Measurements from ENCODE around the gene OR9I1. TPM values are rescaled to one million over a fixed set of nuclear protein-coding genes. Genes with fewer than 3 reads are reported as not detected.

Gene OR9I1
- total RNA-seq, 6 experiments from 2014 or later: not detected

- Mint-ChIP-seq H3K27me3 (ENCODE audit: insufficient read depth) (peaks cover 12% of the 10 kb centered on the region), H3K4me3 (no peak overlapping the region), H3K4me1 (ENCODE audit: low read depth) (0 out of 2 replicates have a peak, but pooled peaks cover 5% of the 10 kb centered on the region), H3K36me3 (ENCODE audit: low read depth) (no peaks in the 10 kb centered on the region), H3K27ac (no peak overlapping the region), H3K9me3 (no peaks in the 10 kb centered on the region)
- TF ChIP-seq CTCF (IDR thresholded peaks at IDR 0.05): no peak
- no peak for DNase-seq
Measured at GRCh38 chr11:58121096-58121495, 4.2 kb downstream of the OR9I1 start.

GRCh38 chr11:58097437-58097836, 27.9 kb downstream of the OR9I1 start:
- H3K4me3 Mint-ChIP-seq: no peak overlapping the region
- H3K27me3 Mint-ChIP-seq (ENCODE audit: insufficient read depth): peaks cover 4% of the 10 kb centered on the region
- no peak overlapping the region for H3K27ac Mint-ChIP-seq
- no peaks in the 10 kb centered on the region for H3K9me3 Mint-ChIP-seq
- no peak for DNase-seq
- H3K4me1 Mint-ChIP-seq (ENCODE audit: low read depth): no peaks in the 10 kb centered on the region
- TF ChIP-seq CTCF (IDR thresholded peaks at IDR 0.05): no peak
- no peaks in the 10 kb centered on the region for H3K36me3 Mint-ChIP-seq (ENCODE audit: low read depth)

- Mint-ChIP-seq H3K4me1 (ENCODE audit: low read depth) (no peaks in the 10 kb centered on the region), H3K4me3 (no peak overlapping the region), H3K27ac (no peak overlapping the region), H3K9me3 (no peaks in the 10 kb centered on the region), H3K27me3 (ENCODE audit: insufficient read depth) (peaks cover 9% of the 10 kb centered on the region), H3K36me3 (ENCODE audit: low read depth) (no peaks in the 10 kb centered on the region)
- TF ChIP-seq CTCF (IDR thresholded peaks at IDR 0.05): no peak
- no peak for DNase-seq
Measured at GRCh38 chr11:58086528-58086927, 38.8 kb downstream of the OR9I1 start.

GRCh38 chr11:58075781-58076180, 49.5 kb downstream of the OR9I1 start:
- peak; percentile 62 for DNase-seq
- H3K27me3 Mint-ChIP-seq (ENCODE audit: insufficient read depth): peaks cover 3% of the 10 kb centered on the region; the same call in 1 of the 2 replicates
- TF ChIP-seq CTCF (IDR thresholded peaks at IDR 0.05): no peak

GRCh38 chr11:58070585-58070984, 54.7 kb downstream of the OR9I1 start:
- Mint-ChIP-seq H3K27ac (no peak overlapping the region), H3K4me3 (no peak overlapping the region), H3K4me1 (ENCODE audit: low read depth) (peaks cover 8% of the 10 kb centered on the region; the same call in 1 of the 2 replicates), H3K36me3 (ENCODE audit: low read depth) (no peaks in the 10 kb centered on the region), H3K27me3 (ENCODE audit: insufficient read depth) (peaks cover 7% of the 10 kb centered on the region; the same call in 1 of the 2 replicates), H3K9me3 (no peaks in the 10 kb centered on the region)
- no peak for DNase-seq
- TF ChIP-seq CTCF (IDR thresholded peaks at IDR 0.05): no peak

More at GRCh38 chr11:58075781-58076180, 49.5 kb downstream of the OR9I1 start:
- Mint-ChIP-seq H3K9me3 (no peaks in the 10 kb centered on the region), H3K4me1 (ENCODE audit: low read depth) (peaks cover 9% of the 10 kb centered on the region; the same call in 1 of the 2 replicates), H3K4me3 (no peak overlapping the region), H3K27ac (no peak overlapping the region), H3K36me3 (ENCODE audit: low read depth) (no peaks in the 10 kb centered on the region)

GRCh38 chr11:58068655-58069054, 56.7 kb downstream of the OR9I1 start:
- Mint-ChIP-seq H3K36me3 (ENCODE audit: low read depth) (no peaks in the 10 kb centered on the region), H3K4me1 (ENCODE audit: low read depth) (peaks cover 7% of the 10 kb centered on the region; the same call in 1 of the 2 replicates), H3K9me3 (no peaks in the 10 kb centered on the region), H3K27me3 (ENCODE audit: insufficient read depth) (peaks cover 9% of the 10 kb centered on the region), H3K27ac (no peak overlapping the region), H3K4me3 (no peak overlapping the region)
- DNase-seq: no peak
- peak; percentile 24; the same call in 1 of the 2 replicates for TF ChIP-seq CTCF (IDR thresholded peaks at IDR 0.05)

All from HFFc6 (cell line).